C4-2B (cell line): ENCODE results near the gene EMID1.

Experiments
- H3K27ac ChIP-seq: fragments of 450-650 bp; 2 replicates; pipeline ENCODE4 v1.5.1; 2017
- CTCF ChIP-seq: fragments of 450-650 bp; conservative IDR thresholded peaks from 2 replicates; pipeline ENCODE4 v1.5.1; 2017; ENCODE audit warnings: mild to moderate bottlenecking
- ZFX ChIP-seq: fragments of 450-650 bp; IDR thresholded peaks from 2 replicates; pipeline ENCODE4 v1.6.1; 2017

The EMID1 gene

GRCh38 chr22:29255064-29255621 lies 49.4 kb downstream of the EMID1 start:
- TF ChIP-seq ZFX (no peak), CTCF (no peak)
- H3K27ac ChIP-seq, result no peak overlapping the region

GRCh38 chr22:29256606-29257325 lies 51.1 kb downstream of the EMID1 start:
- H3K27ac ChIP-seq, result no peak overlapping the region
- TF ChIP-seq ZFX, result no peak

DNA sequence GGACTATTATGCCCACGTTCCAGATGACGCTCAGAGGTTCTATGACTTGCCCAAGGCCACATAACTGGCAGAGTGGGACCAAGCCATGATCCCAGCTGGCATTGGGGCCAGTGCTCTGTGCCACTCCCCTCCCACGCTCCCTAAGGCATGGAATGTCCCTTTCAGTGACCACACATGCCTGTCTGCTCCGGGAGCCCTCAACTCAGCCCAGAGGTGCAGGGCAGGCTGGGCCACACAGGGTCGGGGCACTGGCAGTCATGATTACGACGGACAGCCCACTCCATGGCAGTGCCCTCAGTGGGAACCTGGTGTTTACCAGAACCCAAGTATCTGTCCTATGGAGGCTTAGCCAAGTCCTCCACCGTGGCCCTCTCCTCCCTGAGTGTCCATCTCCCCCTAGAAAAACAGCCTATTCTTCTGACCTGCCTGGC lies 52.1 kb downstream of the EMID1 start:
- no peak overlapping the region for H3K27ac ChIP-seq
- TF ChIP-seq ZFX, result no peak
- no peak for TF ChIP-seq CTCF

DNA sequence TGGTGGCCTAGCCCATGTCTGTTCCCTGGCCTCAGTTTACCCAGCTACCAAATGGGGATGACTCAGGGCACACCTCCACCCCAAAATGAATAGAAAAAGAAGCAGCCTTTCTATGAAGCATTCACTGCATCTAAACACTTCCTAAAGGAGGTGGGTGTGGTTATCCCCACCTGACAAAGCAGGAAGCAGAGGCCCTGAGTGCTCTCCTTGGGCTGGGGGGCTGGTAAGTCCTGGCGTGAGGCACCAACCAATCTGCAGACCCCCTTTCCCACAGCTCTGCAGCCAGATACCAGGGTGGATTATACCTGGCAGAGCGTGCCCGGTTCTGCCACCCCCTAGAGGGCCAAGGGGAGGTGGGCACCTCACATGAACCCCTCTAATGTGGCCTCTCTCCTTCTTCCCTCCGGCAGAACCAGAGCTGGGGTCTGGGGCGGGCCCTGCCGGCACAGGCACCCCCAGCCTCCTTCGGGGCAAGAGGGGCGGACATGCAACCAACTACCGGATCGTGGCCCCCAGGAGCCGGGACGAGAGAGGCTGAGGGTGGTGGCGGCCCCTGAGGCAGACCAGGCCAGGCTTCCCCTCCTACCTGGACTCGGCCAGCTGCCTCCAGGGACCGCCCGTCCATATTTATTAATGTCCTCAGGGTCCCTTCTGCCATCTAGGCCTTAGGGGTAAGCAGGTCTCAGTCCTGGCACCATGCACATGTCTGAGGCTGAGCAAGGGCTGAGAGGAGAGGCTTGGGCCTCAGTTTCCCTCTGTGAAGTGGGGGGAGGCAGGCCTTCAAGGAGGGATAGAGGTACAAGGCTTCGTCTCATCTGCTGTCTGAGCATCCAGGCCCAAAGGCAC lies 52.9 kb downstream of the EMID1 start:
- no peak overlapping the region for H3K27ac ChIP-seq
- TF ChIP-seq CTCF (no peak), ZFX (no peak)

- no peak for TF ChIP-seq ZFX
- TF ChIP-seq CTCF, result no peak
- H3K27ac ChIP-seq, result no peak overlapping the region
These were observed 53.7 kb downstream of the EMID1 start for GRCh38 chr22:29259253-29259899.

- no peak overlapping the region for H3K27ac ChIP-seq
- TF ChIP-seq ZFX, result no peak
- TF ChIP-seq CTCF, result no peak
These were observed 54.4 kb downstream of the EMID1 start for GRCh38 chr22:29260031-29260560.

DNA sequence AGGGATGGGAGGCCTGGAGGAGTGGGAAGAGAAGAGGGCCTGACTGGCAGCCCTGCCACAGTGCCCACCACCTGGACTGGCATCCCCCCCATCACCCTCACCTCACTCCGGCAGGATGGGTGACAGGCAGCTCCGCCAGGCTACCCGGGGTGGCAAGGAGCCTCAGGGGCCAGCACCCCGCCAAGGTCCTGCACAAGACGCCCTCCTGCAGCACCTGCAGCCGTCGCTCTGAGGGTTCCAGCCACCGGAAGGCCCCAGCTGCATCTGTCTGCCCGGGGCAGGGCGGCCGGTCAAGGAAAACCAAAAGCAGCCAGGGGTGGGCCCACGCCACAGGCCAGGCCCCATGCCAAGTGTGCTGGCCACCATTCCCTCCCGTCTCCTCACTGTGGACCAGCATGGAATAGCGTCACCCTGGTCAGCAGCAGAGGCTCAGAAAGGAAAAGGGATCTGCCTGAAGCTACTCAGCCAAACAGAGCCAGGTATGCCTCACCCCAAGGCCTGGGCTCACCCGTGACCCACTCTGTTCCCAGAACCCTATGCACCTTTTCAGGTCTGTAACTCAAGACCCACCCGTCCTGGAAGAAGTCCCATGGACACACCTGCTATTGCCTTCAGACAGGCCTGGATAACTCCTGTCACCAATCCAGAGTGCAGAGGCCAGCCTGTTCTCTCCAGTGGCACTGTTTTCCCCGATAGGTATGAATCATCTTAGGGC lies 55.1 kb downstream of the EMID1 start:
- no peak overlapping the region for H3K27ac ChIP-seq
- no peak for TF ChIP-seq CTCF
- no peak for TF ChIP-seq ZFX
